SHP77 (cell line): ENCODE data around the gene EIF4A2.

Source experiments
- DNase-seq, 2 experiments: peaks; one replicate each; lab custom pipeline; 2025; lab: John Stamatoyannopoulos, UW

Gene EIF4A2

GRCh38 chr3:186783058-186783730 lies at the start of gene EIF4A2:
Gene EIF4A2 (plus strand): TSS chr3:186783577. CDS start chr3:186783611, 34 bp downstream.
- peak; percentile 67 to 84 for DNase-seq

DNA sequence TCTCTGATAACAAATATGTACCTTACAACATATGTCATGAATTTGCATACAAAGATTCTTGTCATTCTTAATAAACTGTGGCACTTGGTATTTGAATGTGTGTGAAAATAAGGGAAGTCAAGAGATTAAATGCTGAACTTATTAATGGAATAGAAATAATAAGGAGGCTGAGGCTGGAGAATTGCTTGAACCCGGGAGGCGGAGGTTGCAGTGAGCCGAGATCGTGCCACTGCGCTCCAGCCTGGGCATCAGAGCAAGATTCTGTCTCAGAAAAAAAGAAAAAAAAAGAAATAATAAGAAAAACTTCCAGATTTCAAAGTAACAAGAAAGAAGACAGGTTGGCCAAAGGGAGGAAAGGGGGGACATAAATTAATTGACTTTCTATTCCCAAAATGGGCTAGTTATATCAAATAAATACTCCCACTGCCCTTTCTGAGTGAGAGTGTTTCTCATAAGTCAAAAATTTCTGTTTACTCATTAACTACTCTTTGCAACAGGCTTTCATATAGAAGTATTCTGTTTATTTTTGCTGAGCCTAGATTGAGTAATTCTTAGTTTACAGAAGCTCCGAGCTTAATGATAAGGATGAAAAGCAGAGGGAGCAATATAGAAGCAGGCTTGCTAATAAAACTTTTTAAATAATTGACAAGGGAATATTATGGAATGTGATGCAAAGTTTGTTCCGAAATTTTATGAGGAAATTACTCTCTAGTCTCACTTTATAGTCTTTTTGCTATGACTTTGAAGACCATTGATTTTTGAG lies 40.6 kb upstream of the EIF4A2 start:
- no peak for DNase-seq

GRCh38 chr3:186743666-186744065 lies 39.7 kb upstream of the EIF4A2 start:
- no peak for DNase-seq

- DNase-seq, result no peak
These were observed 37.4 kb upstream of the EIF4A2 start for GRCh38 chr3:186746008-186746407.

DNA sequence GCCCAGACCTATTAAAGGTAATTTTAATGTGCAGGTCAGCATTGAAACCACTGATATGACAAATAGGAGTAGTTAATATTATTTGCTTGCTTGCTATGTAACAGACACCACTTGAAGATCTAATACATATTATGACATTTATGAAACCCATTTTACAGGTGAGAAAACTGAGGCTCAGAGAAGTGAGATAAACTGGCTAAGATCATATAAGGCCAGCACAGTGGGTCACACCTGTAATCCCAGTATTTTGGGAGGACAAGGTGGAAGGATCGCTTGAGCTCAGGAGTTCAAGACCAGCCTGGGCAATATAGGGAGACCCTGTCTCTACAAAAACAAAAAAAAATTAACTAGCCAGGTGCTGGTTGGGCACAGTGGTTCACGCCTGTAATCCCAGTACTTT lies 33.1 kb upstream of the EIF4A2 start:
- DNase-seq, result no peak

- DNase-seq, result no peak
These were observed 31.9 kb upstream of the EIF4A2 start for GRCh38 chr3:186751480-186751879.

DNA sequence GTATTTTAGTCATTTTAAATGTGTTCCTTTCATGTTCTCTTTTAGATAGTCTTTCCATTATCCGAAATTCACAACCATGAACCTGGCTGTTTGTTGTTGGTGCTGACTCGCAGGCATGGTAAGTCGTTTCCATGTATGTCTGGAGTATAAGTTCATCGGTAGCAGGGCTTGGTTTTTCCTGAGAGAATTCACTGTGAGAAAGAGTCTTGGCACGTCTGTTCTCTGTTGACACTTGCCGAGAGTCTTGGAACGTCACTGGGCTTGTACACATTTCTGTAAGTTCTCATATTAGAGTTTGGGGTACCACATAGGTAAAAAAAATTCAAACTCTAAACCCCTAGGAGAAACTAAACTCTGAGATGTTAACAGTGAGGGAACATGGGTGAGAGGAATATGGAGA lies 29.4 kb upstream of the EIF4A2 start:
- no peak for DNase-seq

DNA sequence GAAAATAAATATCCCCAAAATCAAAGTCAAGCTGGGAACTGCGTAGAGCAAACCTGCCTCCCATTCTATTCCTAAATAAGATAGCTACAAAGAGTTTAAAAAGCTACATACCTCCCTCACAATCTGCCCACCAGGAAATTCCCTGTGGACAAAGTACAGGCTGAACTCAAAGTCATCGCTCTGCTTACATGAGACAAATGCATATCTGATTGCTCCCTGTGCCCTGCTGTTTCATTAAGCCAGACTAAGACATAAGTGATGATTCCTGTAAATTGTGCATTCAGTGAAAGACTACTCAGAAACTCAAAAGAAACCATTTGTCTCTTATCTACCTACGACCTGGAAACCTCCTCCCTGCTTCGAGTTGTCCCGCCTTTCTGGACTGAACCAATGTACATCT lies 28.5 kb upstream of the EIF4A2 start:
- DNase-seq, result no peak

DNA sequence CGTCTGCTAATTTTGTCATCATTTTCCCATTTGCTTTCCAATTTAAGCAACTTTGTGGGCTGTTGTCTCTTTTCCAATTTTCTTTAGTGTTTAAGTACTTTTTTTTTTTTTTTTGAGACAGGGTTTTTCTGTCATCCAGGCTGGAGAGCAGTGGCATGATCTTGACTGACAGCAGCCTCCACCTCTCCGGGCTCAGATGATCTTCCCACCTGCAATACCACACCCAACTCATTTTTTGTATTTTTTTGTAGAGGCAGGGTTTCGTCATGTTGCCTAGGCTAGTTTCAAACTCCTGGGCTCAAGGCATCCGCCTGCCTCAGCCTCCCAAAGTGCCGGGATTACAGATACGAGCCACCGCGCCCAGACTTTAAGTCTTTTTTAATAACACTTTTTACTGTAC lies 26.2 kb upstream of the EIF4A2 start:
- DNase-seq, result no peak

GRCh38 chr3:186757686-186758220 lies 25.6 kb upstream of the EIF4A2 start:
- DNase-seq, result no peak

DNA sequence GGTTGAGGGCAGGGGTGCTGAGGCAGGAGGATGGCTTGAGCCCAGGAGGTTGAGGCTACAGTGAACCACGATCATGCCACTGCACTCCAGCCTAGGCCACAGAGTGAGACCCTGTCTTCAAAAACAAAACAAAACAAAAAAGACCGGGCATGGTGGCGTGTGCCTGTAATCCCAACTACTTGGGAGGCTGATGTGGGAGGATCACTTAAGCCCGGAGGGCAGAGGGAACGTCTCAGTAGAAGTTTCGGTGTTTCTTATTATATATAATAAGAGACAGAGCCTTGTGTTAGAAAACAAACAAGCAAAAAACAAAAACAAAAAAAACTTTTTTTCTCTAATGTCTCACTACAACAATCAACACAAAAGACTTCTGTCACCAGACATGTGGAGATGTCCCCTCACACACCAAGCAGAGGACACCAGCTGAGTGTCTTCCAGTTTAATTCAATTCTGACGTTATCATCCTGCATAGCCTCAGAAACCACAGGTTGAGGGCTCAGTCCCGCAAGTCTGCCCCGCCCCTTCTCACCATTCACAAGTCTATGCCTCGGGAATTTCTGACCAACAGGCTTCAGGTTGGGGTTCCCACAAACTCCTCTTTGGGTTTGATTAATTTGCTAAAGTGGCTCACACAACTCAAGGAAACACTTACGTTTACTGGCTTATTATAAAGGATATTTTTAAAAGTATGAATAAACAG lies 24.0 kb upstream of the EIF4A2 start:
- DNase-seq, result no peak

DNA sequence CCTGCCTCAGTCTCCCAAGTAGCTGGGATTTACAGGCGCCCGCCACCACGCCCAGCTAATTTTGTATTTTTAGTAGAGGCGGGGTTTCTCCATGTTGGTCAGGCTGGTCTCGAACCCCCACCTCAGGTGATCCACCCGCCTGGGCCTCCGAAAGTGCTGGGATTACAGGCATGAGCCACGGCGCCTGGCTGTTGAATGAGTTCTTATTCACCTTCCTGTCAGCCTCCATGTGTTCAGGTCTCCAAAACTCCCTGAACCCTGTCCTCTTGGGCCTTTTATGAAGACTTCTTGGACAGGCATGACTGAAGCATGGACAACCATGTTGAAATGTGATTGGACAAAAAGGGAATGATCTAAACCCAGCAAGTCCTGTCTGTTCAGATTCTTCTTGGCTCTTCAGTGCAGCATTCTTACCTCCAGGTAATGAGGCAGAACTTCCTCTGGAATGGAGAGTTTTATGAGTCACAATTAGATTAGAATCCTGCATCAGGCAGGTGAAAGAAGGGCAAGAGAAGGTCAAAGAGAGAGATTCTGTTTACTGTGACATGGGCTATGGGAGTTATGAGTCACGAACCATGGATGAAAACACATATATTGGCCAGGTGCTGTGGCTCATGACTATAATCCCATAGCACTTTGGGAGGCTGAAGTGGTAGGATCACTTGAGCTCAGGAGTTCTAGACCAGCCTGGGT lies 23.1 kb upstream of the EIF4A2 start:
- no peak for DNase-seq

DNA sequence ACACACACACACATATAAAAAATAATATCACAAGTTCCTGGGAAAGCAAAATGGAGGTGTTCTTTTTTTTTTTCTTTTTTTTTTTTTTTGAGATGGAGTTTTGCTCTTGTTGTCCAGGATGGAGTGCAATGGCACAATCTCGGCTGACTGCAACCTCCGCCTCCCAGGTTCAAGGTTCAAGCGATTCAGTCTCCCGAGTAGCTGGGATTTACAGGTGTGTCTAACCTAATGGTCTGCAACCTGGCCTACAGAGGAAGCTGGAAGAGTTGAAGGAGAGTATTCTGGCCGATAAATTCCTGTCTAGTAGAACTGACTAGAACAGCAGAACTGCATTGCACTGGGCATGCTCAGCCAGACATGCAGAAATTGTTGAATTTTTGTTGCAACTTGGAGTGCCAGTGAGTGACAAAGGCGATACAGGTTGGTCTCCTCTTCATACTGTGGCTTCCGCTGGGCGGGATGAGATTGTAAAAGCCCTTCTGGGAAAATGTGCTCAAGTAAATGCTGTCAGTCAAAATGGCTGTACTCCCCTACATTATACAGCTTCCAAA lies 22.4 kb upstream of the EIF4A2 start:
- DNase-seq, result no peak

- DNase-seq, result no peak
These were observed 11.1 kb upstream of the EIF4A2 start for GRCh38 chr3:186772281-186772694.

DNA sequence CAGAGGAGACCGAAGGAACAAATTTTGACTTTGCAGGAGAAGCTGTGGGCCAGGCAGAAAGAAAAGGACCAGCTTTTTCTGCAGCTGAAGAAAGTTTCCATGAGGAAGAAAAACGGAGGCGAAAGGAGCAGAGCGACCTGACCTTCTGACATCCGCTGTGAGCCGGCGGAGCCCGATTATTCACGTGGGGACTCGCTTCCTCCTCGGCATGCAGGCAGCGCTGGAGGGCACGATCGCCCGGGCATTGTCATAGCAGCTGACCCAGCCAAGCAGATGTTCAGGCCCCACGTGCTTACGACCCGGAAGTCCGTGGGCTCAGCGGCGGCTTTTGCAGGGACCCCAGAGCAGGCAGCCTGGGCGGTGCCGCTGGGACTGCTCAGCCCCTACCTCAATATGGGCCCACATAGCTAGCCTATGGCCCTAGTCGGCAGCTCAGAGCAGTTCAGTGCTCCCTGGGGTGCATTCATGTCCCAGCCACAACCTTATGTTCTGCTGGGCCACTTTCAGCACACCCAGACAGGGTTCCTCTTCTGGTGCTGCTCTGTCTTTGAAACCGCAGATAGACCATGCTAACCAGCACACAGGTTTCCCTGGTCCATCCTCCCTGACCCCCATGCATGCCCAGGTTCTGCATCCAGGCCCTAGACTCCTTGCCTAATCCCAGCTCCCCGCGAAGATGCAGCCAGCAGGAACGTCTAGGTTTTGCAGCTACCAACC lies 10.5 kb upstream of the EIF4A2 start:
- DNase-seq, result no peak

- DNase-seq, result no peak
These were observed 7.4 kb upstream of the EIF4A2 start for GRCh38 chr3:186775999-186776398.

DNA sequence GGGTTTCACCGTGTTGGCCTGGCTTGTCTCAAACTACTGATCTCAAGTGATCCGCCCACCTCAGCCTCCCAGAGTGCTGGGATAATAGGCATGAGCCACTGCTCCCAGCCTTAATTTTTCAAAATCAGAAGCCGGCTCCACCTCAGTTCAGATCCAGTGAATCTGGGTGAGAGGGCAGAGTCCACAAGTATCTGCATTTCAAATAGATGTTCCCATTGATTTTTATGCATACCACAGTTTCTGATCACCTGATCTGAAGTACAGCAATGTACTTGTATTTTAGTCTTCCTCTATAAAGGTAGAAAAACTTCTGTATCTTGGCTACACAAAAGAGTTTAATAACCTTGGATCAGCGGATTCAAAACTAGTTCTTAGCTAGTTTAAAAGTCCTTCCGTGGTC lies 4.2 kb upstream of the EIF4A2 start:
- no peak for DNase-seq

DNA sequence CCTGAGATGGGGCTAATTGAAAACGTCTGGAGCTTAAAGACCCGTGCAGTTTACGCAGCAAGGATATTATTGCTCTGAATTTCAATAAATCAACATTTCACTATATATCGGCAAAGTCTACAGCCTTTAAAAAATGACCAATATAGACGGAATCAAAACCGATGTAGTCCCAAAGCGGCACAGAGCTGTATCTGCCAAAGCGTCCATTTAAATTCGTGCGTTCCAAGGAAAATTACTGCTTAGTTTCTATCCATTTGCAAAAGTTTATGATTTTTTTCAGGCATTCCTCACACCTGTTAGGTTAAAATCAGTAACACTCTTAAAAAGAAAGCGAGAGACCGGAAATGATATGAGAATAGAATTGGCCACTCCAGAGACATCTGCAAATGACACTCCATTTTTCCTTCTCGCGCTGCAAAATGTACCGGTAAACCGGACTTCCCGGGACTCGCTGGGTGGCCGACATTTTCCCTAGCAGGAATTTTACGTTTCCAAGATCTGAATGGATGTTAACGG lies 777 bp upstream of the EIF4A2 start:
- DNase-seq, result peak in 1 of 2 experiments; percentile 57

DNA sequence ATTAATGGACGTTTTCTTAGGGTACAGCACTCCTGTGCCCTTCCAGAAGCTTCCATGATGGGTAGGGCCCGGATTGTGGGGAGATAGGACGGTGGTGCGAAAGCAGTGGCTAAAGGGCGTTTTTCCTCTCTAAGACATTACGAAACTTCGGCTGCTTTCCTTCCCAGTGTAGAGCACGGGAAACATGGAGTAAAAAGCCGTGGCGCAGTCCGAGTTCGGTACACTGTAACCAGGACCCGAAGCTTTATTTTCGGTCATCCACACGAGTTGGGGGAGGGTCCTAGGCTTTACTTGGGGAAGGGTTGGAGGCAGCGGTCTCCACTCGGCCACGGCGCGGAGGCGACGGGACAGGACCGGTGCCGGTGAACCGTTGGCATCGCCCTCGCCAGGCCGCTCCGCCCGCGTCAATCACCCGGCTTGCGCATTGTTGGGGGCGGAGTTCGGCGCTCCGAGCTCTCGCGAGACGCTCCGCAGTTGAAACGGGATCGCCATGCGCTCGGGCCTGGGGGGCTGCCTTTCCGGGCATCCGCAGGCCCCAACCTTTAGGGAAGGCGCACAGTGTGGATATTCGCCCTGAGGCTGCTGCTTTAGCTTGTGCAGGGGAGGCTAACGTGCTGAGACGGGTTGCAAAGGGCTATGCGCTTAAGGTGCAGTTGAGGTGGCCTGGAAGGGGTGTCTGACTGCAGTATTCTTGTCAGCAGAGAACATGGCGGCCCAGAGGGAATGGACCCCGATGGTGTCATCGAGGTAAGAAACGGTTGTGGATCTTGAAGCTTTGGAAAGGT lies 546 bp downstream of the EIF4A2 start:
- DNase-seq, result peak; percentile 43 to 54
